OCI-M2 (cell line): ENCODE results near the gene USH2A.

Experiments used
- DNase-seq: peaks from one replicate; lab custom pipeline; 2025; ENCODE audit not compliant: unreplicated experiment; lab: John Stamatoyannopoulos, UW

Gene USH2A

GRCh38 chr1:215748431-215748830, 674.8 kb downstream of the USH2A start:
- no peak for DNase-seq

- DNase-seq = no peak
These were observed 678.8 kb downstream of the USH2A start for GRCh38 chr1:215744419-215744818.

- DNase-seq = no peak
These were observed 684.2 kb downstream of the USH2A start for GRCh38 chr1:215739025-215739424.

- no peak for DNase-seq
These were observed 691.5 kb downstream of the USH2A start for GRCh38 chr1:215731699-215732098.

- DNase-seq = no peak
These were observed 692.6 kb downstream of the USH2A start for GRCh38 chr1:215730600-215730999.

GRCh38 chr1:215728169-215728568, 695.1 kb downstream of the USH2A start:
- no peak for DNase-seq

- DNase-seq = no peak
These were observed 703.1 kb downstream of the USH2A start for GRCh38 chr1:215720126-215720525.

GRCh38 chr1:215719552-215719951, 703.7 kb downstream of the USH2A start:
- no peak for DNase-seq

GRCh38 chr1:215718575-215719287, 704.5 kb downstream of the USH2A start:
- DNase-seq = no peak

GRCh38 chr1:215717677-215718426, 705.4 kb downstream of the USH2A start:
- no peak for DNase-seq

GRCh38 chr1:215710899-215711225, 712.4 kb downstream of the USH2A start:
- DNase-seq = no peak

- no peak for DNase-seq
These were observed 713.0 kb downstream of the USH2A start for GRCh38 chr1:215710036-215710898.

GRCh38 chr1:215704089-215704860, 719.0 kb downstream of the USH2A start:
- DNase-seq = no peak

GRCh38 chr1:215682232-215682631, 741.0 kb downstream of the USH2A start:
- DNase-seq = no peak

GRCh38 chr1:215681041-215681440, 742.2 kb downstream of the USH2A start:
- no peak for DNase-seq

GRCh38 chr1:215679231-215679630, 744.0 kb downstream of the USH2A start:
- DNase-seq = no peak

- DNase-seq = no peak
These were observed 746.1 kb downstream of the USH2A start for GRCh38 chr1:215677112-215677511.

GRCh38 chr1:215673943-215674342, 749.3 kb downstream of the USH2A start:
- DNase-seq = no peak

GRCh38 chr1:215672482-215672881, 750.8 kb downstream of the USH2A start:
- DNase-seq = no peak

- DNase-seq = no peak
These were observed 753.3 kb downstream of the USH2A start for GRCh38 chr1:215669806-215670491.
